SK-N-SH treated with all-trans-retinoic acid at 6 μM for 48 hours (cell line): ENCODE measurements around the gene AHRR.

Source experiments
- ESRRG ChIP-seq: fragments of 250-450 bp; sonication (Bioruptor Pico); IDR thresholded peaks from 2 replicates; pipeline ENCODE4 v1.6.1; 2021; ENCODE audit warnings: mild to moderate bottlenecking
- GLIS3 ChIP-seq: fragments of 250-450 bp; sonication (Bioruptor Pico); IDR thresholded peaks from 2 replicates; pipeline ENCODE4 v1.5.0; 2020; ENCODE audit warnings: mild to moderate bottlenecking, moderate library complexity
- ISL1 ChIP-seq: fragments of 250-450 bp; sonication (Bioruptor Pico); IDR thresholded peaks from 2 replicates; pipeline ENCODE4 v2.1.2; 2022; ENCODE audit warnings: mild to moderate bottlenecking, moderate library complexity
- PPARA ChIP-seq: fragments of 250-450 bp; sonication (Bioruptor Pico); IDR thresholded peaks from 2 replicates; pipeline ENCODE4 v1.5.0; 2020; ENCODE audit warnings: mild to moderate bottlenecking, borderline replicate concordance
- RARB ChIP-seq: fragments of 250-450 bp; sonication (Bioruptor Pico); IDR thresholded peaks from 2 replicates; pipeline ENCODE4 v1.8.0; 2021; ENCODE audit warnings: mild to moderate bottlenecking, moderate library complexity
- ZFP30 ChIP-seq: fragments of 450-650 bp; formaldehyde crosslinking; IDR thresholded peaks from 2 replicates; pipeline ENCODE4 v1.5.0; 2022; ENCODE audit warnings: mild to moderate bottlenecking, moderate library complexity
- TF ChIP-seq, protein P1 (sequence below): fragments of 250-450 bp; sonication (Bioruptor Pico); IDR thresholded peaks from 2 replicates; pipeline ENCODE4 v1.8.0; 2020; ENCODE audit warnings: mild to moderate bottlenecking, moderate library complexity, borderline replicate concordance

DNA sequence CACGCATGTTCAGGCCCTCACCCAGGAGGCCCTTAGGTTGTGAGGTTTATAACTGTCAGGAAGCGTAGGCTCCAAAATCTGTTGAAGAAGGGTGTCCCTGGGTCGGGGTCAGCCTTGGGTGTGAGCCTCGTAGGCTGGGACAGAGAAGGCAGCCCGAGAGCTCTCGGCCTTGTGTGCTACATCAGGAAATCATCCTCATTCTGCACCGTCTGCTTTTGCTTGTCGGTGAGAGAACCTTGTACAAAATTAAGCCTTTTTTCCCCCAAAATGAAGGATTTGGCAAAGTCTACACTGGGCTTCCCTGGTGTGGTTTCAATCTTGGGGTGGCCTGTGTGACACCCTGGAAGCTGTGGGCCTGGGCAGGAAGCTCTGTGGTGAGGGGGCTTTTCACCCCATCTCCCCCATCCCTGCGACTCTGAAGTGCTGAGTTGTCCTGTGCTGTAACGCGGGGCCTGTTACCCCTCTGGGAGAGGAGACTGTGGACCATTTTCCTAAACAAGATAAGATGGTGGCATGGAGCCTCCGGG, 55.3 kb downstream of the AHRR start:
- TF ChIP-seq, protein P1, sequence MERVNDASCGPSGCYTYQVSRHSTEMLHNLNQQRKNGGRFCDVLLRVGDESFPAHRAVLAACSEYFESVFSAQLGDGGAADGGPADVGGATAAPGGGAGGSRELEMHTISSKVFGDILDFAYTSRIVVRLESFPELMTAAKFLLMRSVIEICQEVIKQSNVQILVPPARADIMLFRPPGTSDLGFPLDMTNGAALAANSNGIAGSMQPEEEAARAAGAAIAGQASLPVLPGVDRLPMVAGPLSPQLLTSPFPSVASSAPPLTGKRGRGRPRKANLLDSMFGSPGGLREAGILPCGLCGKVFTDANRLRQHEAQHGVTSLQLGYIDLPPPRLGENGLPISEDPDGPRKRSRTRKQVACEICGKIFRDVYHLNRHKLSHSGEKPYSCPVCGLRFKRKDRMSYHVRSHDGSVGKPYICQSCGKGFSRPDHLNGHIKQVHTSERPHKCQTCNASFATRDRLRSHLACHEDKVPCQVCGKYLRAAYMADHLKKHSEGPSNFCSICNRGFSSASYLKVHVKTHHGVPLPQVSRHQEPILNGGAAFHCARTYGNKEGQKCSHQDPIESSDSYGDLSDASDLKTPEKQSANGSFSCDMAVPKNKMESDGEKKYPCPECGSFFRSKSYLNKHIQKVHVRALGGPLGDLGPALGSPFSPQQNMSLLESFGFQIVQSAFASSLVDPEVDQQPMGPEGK (CRISPR knock-in tag): no peak
- no peak for TF ChIP-seq ESRRG (CRISPR knock-in tag)
- TF ChIP-seq ISL1 (CRISPR knock-in tag): no peak
- TF ChIP-seq RARB (CRISPR knock-in tag): no peak
- no peak for TF ChIP-seq GLIS3 (CRISPR knock-in tag)
- TF ChIP-seq ZFP30 (CRISPR knock-in tag): no peak
- no peak for TF ChIP-seq PPARA (CRISPR knock-in tag)
